ENCODE measurements around the gene CTNNA3.

GRCh38 chr10:66842867-66843266 lies 853.1 kb downstream of the CTNNA3 start:
- no peak for TF ChIP-seq CTCF (conservative IDR thresholded peaks at IDR 0.05 in 1 of 2, IDR thresholded peaks at IDR 0.05 in 1 of 2; ENCODE audit: extremely low read depth in 1 of 2, insufficient read depth in 1 of 2, low read depth in 1 of 2, low read length in 2 of 2)
- no peak for TF ChIP-seq EZH2 (IDR thresholded peaks at IDR 0.05; ENCODE audit: borderline replicate concordance, low read length)

Data from mammary epithelial cell (primary cell).